Breast epithelium (tissue), 3 donors: ENCODE results near the gene CFAP97D1.

ENCODE experiments used
- CTCF ChIP-seq, 3 donors: fragments of 450-650 bp; IDR thresholded peaks; one replicate each; pipeline ENCODE4 v1.5.1; 2016 to 2017; ENCODE audit warnings: antibody characterized with exemption in 3 of 3, mild to moderate bottlenecking in 3 of 3, moderate library complexity in 3 of 3
- POLR2AphosphoS5 ChIP-seq, 3 donors: sonication (generic); formaldehyde crosslinking; IDR thresholded peaks; one replicate each; pipeline ENCODE4 v1.6.1; 2017; ENCODE audit warnings: antibody characterized with exemption in 3 of 3

GRCh38 chr17:43784628-43785101, 4.4 kb downstream of the CFAP97D1 start:
- TF ChIP-seq CTCF (IDR thresholded peaks at IDR 0.05) (no peak), POLR2AphosphoS5 (IDR thresholded peaks at IDR 0.05) (no peak)
